AG09319 (cell line): Measurements from ENCODE around the gene ABCC8.

ENCODE experiments used
- DNase-seq: peaks from one replicate; pipeline ENCODE4 v3.0.0-alpha.2; 2010; ENCODE audit warnings: low read depth; ENCODE audit errors: extremely low read depth
- CTCF ChIP-seq: IDR thresholded peaks from 2 replicates; pipeline ENCODE4 v1.5.1; 2011; ENCODE audit warnings: low read depth, mild to moderate bottlenecking, inconsistent platforms, low read length, moderate library complexity

Gene ABCC8

GRCh38 chr11:17518366-17518765 lies 41.7 kb upstream of the ABCC8 start:
- no peak for DNase-seq
- no peak for TF ChIP-seq CTCF

GRCh38 chr11:17517186-17517585 lies 40.5 kb upstream of the ABCC8 start:
- DNase-seq = no peak
- no peak for TF ChIP-seq CTCF

GRCh38 chr11:17516551-17517150 lies 40.0 kb upstream of the ABCC8 start:
- DNase-seq = no peak

GRCh38 chr11:17515443-17516176 lies 39.0 kb upstream of the ABCC8 start:
- no peak for TF ChIP-seq CTCF
- DNase-seq = no peak

More at GRCh38 chr11:17516551-17517150, 40.0 kb upstream of the ABCC8 start:
- no peak for TF ChIP-seq CTCF

- DNase-seq = no peak
- no peak for TF ChIP-seq CTCF
Observed at GRCh38 chr11:17514476-17514875, 37.8 kb upstream of the ABCC8 start.

GRCh38 chr11:17513853-17514252 lies 37.2 kb upstream of the ABCC8 start:
- TF ChIP-seq CTCF = no peak
- no peak for DNase-seq

- TF ChIP-seq CTCF = no peak
- no peak for DNase-seq
Observed at GRCh38 chr11:17512101-17512500, 35.5 kb upstream of the ABCC8 start.
